GM23338 (cell line): ENCODE measurements around the gene CIITA.
A peak's percentile ranks its signal among the peaks of the same experiment; 100 is the strongest.

Experiments used
- CREB1 ChIP-seq: fragments of 250-450 bp; sonication (Bioruptor Pico); IDR thresholded peaks from 2 replicates; pipeline ENCODE4 v1.5.0; 2020; ENCODE audit warnings: low read depth, mild to moderate bottlenecking, moderate library complexity
- EZH2 ChIP-seq: fragments of 200-600 bp; sonication (generic); IDR thresholded peaks from one replicate; pipeline ENCODE4 v1.8.0; 2017; ENCODE audit warnings: antibody characterized with exemption, mild to moderate bottlenecking, low read depth; ENCODE audit not compliant: unreplicated experiment
- EZH2phosphoT487 ChIP-seq: fragments of 200-600 bp; sonication (generic); IDR thresholded peaks from one replicate; pipeline ENCODE4 v1.8.1; 2018; ENCODE audit warnings: antibody characterized with exemption; ENCODE audit not compliant: unreplicated experiment
- JUNB ChIP-seq: IDR thresholded peaks from one replicate; pipeline ENCODE4 v1.6.1; 2016; ENCODE audit warnings: antibody characterized with exemption; ENCODE audit not compliant: unreplicated experiment
- NANOG ChIP-seq: IDR thresholded peaks from 2 replicates; pipeline ENCODE4 v1.6.1; 2016; ENCODE audit warnings: antibody characterized with exemption, borderline replicate concordance
- POLR2AphosphoS5 ChIP-seq: IDR thresholded peaks from 2 replicates; pipeline ENCODE4 v1.6.1; 2016; ENCODE audit warnings: antibody characterized with exemption, low read depth
- ZNF114 ChIP-seq: fragments of 250-450 bp; sonication (Bioruptor Pico); IDR thresholded peaks from 2 replicates; pipeline ENCODE4 v1.5.0; 2020; ENCODE audit warnings: mild to moderate bottlenecking, moderate library complexity
- TF ChIP-seq, protein P1 (sequence below), 2 experiments: fragments of 200-600 bp in 1 of 2; sonication (generic) in 1 of 2; conservative IDR thresholded peaks; 2 replicates each; pipeline versions ENCODE4 v1.5.1 to v1.6.1; 2016 to 2017; ENCODE audit warnings: antibody characterized with exemption in 2 of 2, low read depth in 2 of 2, mild to moderate bottlenecking in 2 of 2, moderate library complexity in 1 of 2
- TF ChIP-seq, protein P2 (sequence below): IDR thresholded peaks from one replicate; pipeline ENCODE4 v1.6.1; 2018; ENCODE audit warnings: antibody characterized with exemption; ENCODE audit not compliant: unreplicated experiment
- TF ChIP-seq, protein P3 (sequence below): fragments of 250-450 bp; sonication (Bioruptor Pico); IDR thresholded peaks from 2 replicates; pipeline ENCODE4 v1.5.0; 2020; ENCODE audit warnings: mild to moderate bottlenecking, moderate library complexity
- TF ChIP-seq, protein P4 (sequence below): IDR thresholded peaks from 2 replicates; pipeline ENCODE4 v1.6.1; 2016; ENCODE audit warnings: antibody characterized with exemption

DNA sequence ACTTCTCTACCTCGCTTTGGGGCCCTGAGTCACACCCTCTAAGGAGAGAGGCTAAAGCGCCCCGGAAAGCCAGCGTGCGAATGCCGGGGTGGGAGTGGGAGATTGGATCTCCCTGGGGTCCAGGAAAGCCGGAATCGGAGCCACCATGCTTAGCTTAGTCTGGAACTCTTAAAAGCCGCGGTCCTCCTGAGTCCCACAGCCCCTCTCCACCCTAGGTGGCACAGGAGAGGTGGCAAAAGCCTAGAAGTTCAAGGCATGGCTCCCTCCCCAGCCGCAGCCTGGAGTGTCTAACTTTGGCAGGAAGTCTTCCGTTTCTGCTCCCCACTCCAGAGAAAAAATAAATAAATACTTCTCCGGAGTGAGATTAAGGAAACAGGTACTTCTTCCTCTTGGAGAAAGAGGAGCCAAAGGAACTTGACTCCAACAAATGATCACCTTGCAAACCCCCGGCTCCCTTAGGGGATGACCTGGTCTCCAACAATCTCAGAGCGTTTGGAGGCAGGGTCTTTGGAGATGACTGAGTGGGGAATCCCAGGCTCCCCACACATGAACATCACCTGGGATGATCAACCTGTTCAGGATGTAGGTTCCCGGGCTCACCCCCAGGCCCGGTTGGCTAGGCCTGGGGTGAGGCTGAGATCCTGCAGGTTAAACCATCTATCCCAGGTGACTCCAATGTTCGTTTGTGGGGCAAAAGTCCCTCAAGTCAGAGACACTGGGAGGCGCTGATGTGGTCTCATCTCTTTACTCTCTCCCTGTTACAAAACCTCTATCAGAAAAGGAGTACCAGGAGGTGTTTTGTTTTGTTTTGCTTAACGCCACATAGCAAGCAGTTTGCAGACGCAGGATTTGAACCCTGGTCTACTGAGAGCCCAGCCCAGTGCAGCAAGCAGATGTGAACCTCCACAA is 2.9 kb downstream of the CIITA start:
- TF ChIP-seq, protein P1, sequence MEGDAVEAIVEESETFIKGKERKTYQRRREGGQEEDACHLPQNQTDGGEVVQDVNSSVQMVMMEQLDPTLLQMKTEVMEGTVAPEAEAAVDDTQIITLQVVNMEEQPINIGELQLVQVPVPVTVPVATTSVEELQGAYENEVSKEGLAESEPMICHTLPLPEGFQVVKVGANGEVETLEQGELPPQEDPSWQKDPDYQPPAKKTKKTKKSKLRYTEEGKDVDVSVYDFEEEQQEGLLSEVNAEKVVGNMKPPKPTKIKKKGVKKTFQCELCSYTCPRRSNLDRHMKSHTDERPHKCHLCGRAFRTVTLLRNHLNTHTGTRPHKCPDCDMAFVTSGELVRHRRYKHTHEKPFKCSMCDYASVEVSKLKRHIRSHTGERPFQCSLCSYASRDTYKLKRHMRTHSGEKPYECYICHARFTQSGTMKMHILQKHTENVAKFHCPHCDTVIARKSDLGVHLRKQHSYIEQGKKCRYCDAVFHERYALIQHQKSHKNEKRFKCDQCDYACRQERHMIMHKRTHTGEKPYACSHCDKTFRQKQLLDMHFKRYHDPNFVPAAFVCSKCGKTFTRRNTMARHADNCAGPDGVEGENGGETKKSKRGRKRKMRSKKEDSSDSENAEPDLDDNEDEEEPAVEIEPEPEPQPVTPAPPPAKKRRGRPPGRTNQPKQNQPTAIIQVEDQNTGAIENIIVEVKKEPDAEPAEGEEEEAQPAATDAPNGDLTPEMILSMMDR (conservative IDR thresholded peaks at IDR 0.05; ENCODE audit: low read depth in 2 of 2), result no peak; a peak in 1 of 4 replicates
- TF ChIP-seq, protein P2, sequence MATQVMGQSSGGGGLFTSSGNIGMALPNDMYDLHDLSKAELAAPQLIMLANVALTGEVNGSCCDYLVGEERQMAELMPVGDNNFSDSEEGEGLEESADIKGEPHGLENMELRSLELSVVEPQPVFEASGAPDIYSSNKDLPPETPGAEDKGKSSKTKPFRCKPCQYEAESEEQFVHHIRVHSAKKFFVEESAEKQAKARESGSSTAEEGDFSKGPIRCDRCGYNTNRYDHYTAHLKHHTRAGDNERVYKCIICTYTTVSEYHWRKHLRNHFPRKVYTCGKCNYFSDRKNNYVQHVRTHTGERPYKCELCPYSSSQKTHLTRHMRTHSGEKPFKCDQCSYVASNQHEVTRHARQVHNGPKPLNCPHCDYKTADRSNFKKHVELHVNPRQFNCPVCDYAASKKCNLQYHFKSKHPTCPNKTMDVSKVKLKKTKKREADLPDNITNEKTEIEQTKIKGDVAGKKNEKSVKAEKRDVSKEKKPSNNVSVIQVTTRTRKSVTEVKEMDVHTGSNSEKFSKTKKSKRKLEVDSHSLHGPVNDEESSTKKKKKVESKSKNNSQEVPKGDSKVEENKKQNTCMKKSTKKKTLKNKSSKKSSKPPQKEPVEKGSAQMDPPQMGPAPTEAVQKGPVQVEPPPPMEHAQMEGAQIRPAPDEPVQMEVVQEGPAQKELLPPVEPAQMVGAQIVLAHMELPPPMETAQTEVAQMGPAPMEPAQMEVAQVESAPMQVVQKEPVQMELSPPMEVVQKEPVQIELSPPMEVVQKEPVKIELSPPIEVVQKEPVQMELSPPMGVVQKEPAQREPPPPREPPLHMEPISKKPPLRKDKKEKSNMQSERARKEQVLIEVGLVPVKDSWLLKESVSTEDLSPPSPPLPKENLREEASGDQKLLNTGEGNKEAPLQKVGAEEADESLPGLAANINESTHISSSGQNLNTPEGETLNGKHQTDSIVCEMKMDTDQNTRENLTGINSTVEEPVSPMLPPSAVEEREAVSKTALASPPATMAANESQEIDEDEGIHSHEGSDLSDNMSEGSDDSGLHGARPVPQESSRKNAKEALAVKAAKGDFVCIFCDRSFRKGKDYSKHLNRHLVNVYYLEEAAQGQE, result no peak
- TF ChIP-seq EZH2phosphoT487 (no peak), POLR2AphosphoS5 (no peak), EZH2 (peak; percentile 10), CREB1 (CRISPR knock-in tag) (no peak), ZNF114 (CRISPR knock-in tag) (no peak), JUNB (no peak), NANOG (no peak)
- TF ChIP-seq, protein P3, sequence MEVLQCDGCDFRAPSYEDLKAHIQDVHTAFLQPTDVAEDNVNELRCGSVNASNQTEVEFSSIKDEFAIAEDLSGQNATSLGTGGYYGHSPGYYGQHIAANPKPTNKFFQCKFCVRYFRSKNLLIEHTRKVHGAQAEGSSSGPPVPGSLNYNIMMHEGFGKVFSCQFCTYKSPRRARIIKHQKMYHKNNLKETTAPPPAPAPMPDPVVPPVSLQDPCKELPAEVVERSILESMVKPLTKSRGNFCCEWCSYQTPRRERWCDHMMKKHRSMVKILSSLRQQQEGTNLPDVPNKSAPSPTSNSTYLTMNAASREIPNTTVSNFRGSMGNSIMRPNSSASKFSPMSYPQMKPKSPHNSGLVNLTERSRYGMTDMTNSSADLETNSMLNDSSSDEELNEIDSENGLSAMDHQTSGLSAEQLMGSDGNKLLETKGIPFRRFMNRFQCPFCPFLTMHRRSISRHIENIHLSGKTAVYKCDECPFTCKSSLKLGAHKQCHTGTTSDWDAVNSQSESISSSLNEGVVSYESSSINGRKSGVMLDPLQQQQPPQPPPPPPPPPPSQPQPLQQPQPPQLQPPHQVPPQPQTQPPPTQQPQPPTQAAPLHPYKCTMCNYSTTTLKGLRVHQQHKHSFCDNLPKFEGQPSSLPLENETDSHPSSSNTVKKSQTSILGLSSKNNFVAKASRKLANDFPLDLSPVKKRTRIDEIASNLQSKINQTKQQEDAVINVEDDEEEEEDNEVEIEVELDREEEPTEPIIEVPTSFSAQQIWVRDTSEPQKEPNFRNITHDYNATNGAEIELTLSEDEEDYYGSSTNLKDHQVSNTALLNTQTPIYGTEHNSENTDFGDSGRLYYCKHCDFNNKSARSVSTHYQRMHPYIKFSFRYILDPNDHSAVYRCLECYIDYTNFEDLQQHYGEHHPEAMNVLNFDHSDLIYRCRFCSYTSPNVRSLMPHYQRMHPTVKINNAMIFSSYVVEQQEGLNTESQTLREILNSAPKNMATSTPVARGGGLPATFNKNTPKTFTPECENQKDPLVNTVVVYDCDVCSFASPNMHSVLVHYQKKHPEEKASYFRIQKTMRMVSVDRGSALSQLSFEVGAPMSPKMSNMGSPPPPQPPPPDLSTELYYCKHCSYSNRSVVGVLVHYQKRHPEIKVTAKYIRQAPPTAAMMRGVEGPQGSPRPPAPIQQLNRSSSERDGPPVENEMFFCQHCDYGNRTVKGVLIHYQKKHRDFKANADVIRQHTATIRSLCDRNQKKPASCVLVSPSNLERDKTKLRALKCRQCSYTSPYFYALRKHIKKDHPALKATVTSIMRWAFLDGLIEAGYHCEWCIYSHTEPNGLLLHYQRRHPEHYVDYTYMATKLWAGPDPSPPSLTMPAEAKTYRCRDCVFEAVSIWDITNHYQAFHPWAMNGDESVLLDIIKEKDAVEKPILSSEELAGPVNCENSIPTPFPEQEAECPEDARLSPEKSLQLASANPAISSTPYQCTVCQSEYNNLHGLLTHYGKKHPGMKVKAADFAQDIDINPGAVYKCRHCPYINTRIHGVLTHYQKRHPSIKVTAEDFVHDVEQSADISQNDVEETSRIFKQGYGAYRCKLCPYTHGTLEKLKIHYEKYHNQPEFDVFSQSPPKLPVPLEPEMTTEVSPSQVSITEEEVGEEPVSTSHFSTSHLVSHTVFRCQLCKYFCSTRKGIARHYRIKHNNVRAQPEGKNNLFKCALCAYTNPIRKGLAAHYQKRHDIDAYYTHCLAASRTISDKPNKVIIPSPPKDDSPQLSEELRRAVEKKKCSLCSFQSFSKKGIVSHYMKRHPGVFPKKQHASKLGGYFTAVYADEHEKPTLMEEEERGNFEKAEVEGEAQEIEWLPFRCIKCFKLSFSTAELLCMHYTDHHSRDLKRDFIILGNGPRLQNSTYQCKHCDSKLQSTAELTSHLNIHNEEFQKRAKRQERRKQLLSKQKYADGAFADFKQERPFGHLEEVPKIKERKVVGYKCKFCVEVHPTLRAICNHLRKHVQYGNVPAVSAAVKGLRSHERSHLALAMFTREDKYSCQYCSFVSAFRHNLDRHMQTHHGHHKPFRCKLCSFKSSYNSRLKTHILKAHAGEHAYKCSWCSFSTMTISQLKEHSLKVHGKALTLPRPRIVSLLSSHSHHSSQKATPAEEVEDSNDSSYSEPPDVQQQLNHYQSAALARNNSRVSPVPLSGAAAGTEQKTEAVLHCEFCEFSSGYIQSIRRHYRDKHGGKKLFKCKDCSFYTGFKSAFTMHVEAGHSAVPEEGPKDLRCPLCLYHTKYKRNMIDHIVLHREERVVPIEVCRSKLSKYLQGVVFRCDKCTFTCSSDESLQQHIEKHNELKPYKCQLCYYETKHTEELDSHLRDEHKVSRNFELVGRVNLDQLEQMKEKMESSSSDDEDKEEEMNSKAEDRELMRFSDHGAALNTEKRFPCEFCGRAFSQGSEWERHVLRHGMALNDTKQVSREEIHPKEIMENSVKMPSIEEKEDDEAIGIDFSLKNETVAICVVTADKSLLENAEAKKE, result no peak
- TF ChIP-seq, protein P4, sequence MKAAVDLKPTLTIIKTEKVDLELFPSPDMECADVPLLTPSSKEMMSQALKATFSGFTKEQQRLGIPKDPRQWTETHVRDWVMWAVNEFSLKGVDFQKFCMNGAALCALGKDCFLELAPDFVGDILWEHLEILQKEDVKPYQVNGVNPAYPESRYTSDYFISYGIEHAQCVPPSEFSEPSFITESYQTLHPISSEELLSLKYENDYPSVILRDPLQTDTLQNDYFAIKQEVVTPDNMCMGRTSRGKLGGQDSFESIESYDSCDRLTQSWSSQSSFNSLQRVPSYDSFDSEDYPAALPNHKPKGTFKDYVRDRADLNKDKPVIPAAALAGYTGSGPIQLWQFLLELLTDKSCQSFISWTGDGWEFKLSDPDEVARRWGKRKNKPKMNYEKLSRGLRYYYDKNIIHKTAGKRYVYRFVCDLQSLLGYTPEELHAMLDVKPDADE, result no peak
